H9 (cell line): ENCODE measurements around the gene DES. TPM values are rescaled to one million over a fixed set of nuclear protein-coding genes. Genes with fewer than 3 reads are reported as not detected.

Experiments used
- DNase-seq: peaks from one replicate; pipeline ENCODE4 v3.0.0-alpha.2; 2017
- H2AFZ ChIP-seq: one replicate; pipeline ENCODE4 v1.6.1; 2013; ENCODE audit warnings: mild to moderate bottlenecking, low read length, control low read depth, moderate library complexity
- H2AK5ac ChIP-seq: 2 replicates; pipeline ENCODE4 v1.6.1; 2013; ENCODE audit warnings: low read length, control low read depth, mixed read lengths; ENCODE audit not compliant: insufficient read length
- H2BK120ac ChIP-seq: one replicate; pipeline ENCODE4 v1.6.1; 2013; ENCODE audit warnings: low read depth, mild to moderate bottlenecking, low read length, control low read depth, inconsistent platforms; ENCODE audit not compliant: poor library complexity, severe bottlenecking
- H2BK12ac ChIP-seq: 2 replicates; pipeline ENCODE4 v1.6.1; 2013; ENCODE audit warnings: low read length, control low read depth, mixed read lengths, low read depth; ENCODE audit not compliant: insufficient read length
- H2BK15ac ChIP-seq: 2 replicates; pipeline ENCODE4 v1.6.1; 2013; ENCODE audit warnings: low read depth, low read length, control low read depth
- H2BK20ac ChIP-seq: one replicate; pipeline ENCODE4 v1.6.1; 2013; ENCODE audit warnings: low read depth, mild to moderate bottlenecking, low read length, control low read depth, inconsistent platforms; ENCODE audit not compliant: poor library complexity, severe bottlenecking
- H2BK5ac ChIP-seq: 2 replicates; pipeline ENCODE4 v1.6.1; 2013; ENCODE audit warnings: low read length, control low read depth, mixed read lengths; ENCODE audit not compliant: insufficient read length
- H3K14ac ChIP-seq: 2 replicates; pipeline ENCODE4 v1.6.1; 2013; ENCODE audit warnings: low read length, control low read depth; ENCODE audit not compliant: insufficient read depth
- H3K18ac ChIP-seq: 2 replicates; pipeline ENCODE4 v1.6.1; 2013; ENCODE audit warnings: low read depth, mild to moderate bottlenecking, mixed read lengths, low read length, control low read depth; ENCODE audit not compliant: insufficient read length
- H3K23ac ChIP-seq: 2 replicates; pipeline ENCODE4 v1.6.1; 2013; ENCODE audit warnings: low read length, control low read depth, mixed read lengths, low read depth; ENCODE audit not compliant: insufficient read length
- H3K23me2 ChIP-seq: 2 replicates; pipeline ENCODE4 v1.6.1; 2013; ENCODE audit warnings: low read depth, mild to moderate bottlenecking, mixed read lengths, low read length, control low read depth; ENCODE audit not compliant: insufficient read length, poor library complexity, severe bottlenecking
- H3K27ac ChIP-seq: 2 replicates; pipeline ENCODE4 v1.5.1; 2013; ENCODE audit warnings: low read length, control low read depth, mixed read lengths, low read depth; ENCODE audit not compliant: insufficient read length
- H3K27me3 ChIP-seq: 2 replicates; pipeline ENCODE4 v1.6.1; 2013; ENCODE audit warnings: low read length, control low read depth, inconsistent platforms; ENCODE audit not compliant: insufficient read depth
- H3K4ac ChIP-seq: 2 replicates; pipeline ENCODE4 v1.6.1; 2013; ENCODE audit warnings: low read depth, mild to moderate bottlenecking, control low read depth, inconsistent platforms, low read length, moderate library complexity
- H3K4me1 ChIP-seq: 2 replicates; pipeline ENCODE4 v1.6.1; 2013; ENCODE audit warnings: low read length, control low read depth, inconsistent platforms; ENCODE audit not compliant: insufficient read depth
- H3K4me2 ChIP-seq: 2 replicates; pipeline ENCODE4 v1.6.1; 2013; ENCODE audit warnings: low read length, control low read depth, mixed read lengths; ENCODE audit not compliant: insufficient read length, insufficient read depth
- H3K56ac ChIP-seq: 2 replicates; pipeline ENCODE4 v1.6.1; 2013; ENCODE audit warnings: low read depth, mild to moderate bottlenecking, mixed read lengths, low read length, control low read depth; ENCODE audit not compliant: insufficient read length
- H3K79me1 ChIP-seq: 2 replicates; pipeline ENCODE4 v1.6.1; 2013; ENCODE audit warnings: low read depth, mild to moderate bottlenecking, moderate library complexity, low read length, control low read depth, inconsistent platforms; ENCODE audit not compliant: insufficient read depth, poor library complexity, severe bottlenecking
- H3K79me2 ChIP-seq: 2 replicates; pipeline ENCODE4 v1.6.1; 2013; ENCODE audit warnings: low read length, control low read depth, inconsistent platforms; ENCODE audit not compliant: insufficient read depth
- H3K9ac ChIP-seq: 2 replicates; pipeline ENCODE4 v1.6.1; 2013; ENCODE audit warnings: low read length, control low read depth, mixed read lengths; ENCODE audit not compliant: insufficient read length; ENCODE audit errors: extremely low read depth
- H3K9me3 ChIP-seq: one replicate; pipeline ENCODE4 v1.6.1; 2013; ENCODE audit warnings: low read depth, low read length, inconsistent platforms; ENCODE audit not compliant: control insufficient read depth
- H3T11ph ChIP-seq: one replicate; pipeline ENCODE4 v1.6.1; 2013; ENCODE audit warnings: mild to moderate bottlenecking, low read length, control low read depth, inconsistent platforms
- H4K20me1 ChIP-seq: one replicate; pipeline ENCODE4 v1.6.1; 2013; ENCODE audit not compliant: control insufficient read depth, insufficient read length, insufficient read depth
- H4K5ac ChIP-seq: 2 replicates; pipeline ENCODE4 v1.6.1; 2013; ENCODE audit warnings: low read depth, mild to moderate bottlenecking, mixed read lengths, low read length, control low read depth; ENCODE audit not compliant: insufficient read length
- H4K8ac ChIP-seq: replicated peaks from 2 replicates; pipeline ENCODE4 v1.6.1; 2013; ENCODE audit warnings: low read length, control low read depth, mixed read lengths, low read depth; ENCODE audit not compliant: insufficient read length
- H4K91ac ChIP-seq: 2 replicates; pipeline ENCODE4 v1.6.1; 2013; ENCODE audit warnings: low read depth, mild to moderate bottlenecking, moderate library complexity, mixed read lengths, low read length, control low read depth; ENCODE audit not compliant: insufficient read length
- H3K27ac Mint-ChIP-seq, 3 experiments: 2 replicates in 2 of 3; 3 replicates in 1 of 3; pipeline ENCODE4 v1.8.0; 2020 to 2021; ENCODE audit warnings: mixed read lengths in 3 of 3, mild to moderate bottlenecking in 1 of 3, moderate library complexity in 1 of 3
- H3K27me3 Mint-ChIP-seq: 2 replicates; pipeline ENCODE4 v1.8.0; 2021; ENCODE audit warnings: low read depth, mild to moderate bottlenecking, moderate library complexity, mixed read lengths
- H3K36me3 Mint-ChIP-seq, 3 experiments: 2 replicates in 2 of 3; 3 replicates in 1 of 3; pipeline ENCODE4 v1.8.0; 2020 to 2021; ENCODE audit warnings: low read depth in 3 of 3, mixed read lengths in 3 of 3; ENCODE audit not compliant: insufficient read depth in 1 of 3
- H3K4me1 Mint-ChIP-seq, 2 experiments: 2 replicates each; pipeline ENCODE4 v1.8.0; 2020; ENCODE audit warnings: mixed read lengths in 2 of 2
- H3K4me3 Mint-ChIP-seq, 2 experiments: 2 replicates in 1 of 2; 3 replicates in 1 of 2; pipeline ENCODE4 v1.8.0; 2020 to 2021; ENCODE audit warnings: mild to moderate bottlenecking in 2 of 2, mixed read lengths in 2 of 2, moderate library complexity in 1 of 2
- H3K9me3 Mint-ChIP-seq, 2 experiments: 2 replicates in 1 of 2; 3 replicates in 1 of 2; pipeline ENCODE4 v1.8.0; 2020; ENCODE audit warnings: mild to moderate bottlenecking in 2 of 2, mixed read lengths in 2 of 2, moderate library complexity in 1 of 2
- CTCF ChIP-seq: fragments of 200-600 bp; sonication (generic); conservative IDR thresholded peaks from 3 replicates; pipeline ENCODE4 v1.8.0; 2021; ENCODE audit warnings: antibody characterized with exemption, mild to moderate bottlenecking
- WGBS: extraction: QIAGEN DNeasy Blood & Tissue Kit; methylation state at CpG from one replicate; pipeline ENCODE4 v1.1.7; 2013; ENCODE audit warnings: missing lambda C conversion rate, low lambda C conversion rate, mixed read lengths; ENCODE audit not compliant: insufficient read length; ENCODE audit errors: extremely low coverage; 5-methylcytosine and 5-hydroxymethylcytosine counted together
- total RNA-seq: library from RNA; stranded (reverse); gene quantifications from 2 replicates; pipeline ENCODE4 v1.2.1, GENCODE V29; 2021

DES gene
- total RNA-seq, 1 experiment from 2014 or later = 4.6 TPM

GRCh38 chr2:219401606-219402005, 16.6 kb upstream of the DES start:
- H3K4ac ChIP-seq = no peak overlapping the region
- H3K14ac ChIP-seq = no peak overlapping the region
- H2AFZ ChIP-seq = no peak overlapping the region
- Mint-ChIP-seq H3K4me1 (peaks cover 33 to 45% of the 10 kb centered on the region in 2 experiments), H3K4me3 (no peak overlapping the region), H3K9me3 (no peaks in the 10 kb centered on the region; a peak in 1 of 5 replicates), H3K27me3 (peaks cover 5% of the 10 kb centered on the region), H3K27ac (no peak overlapping the region), H3K36me3 (no peaks in the 10 kb centered on the region)
- no peak overlapping the region for H3K18ac ChIP-seq
- H3K9me3 ChIP-seq = no peaks in the 10 kb centered on the region
- no peak for DNase-seq
- H4K8ac ChIP-seq = no peak overlapping the region
- no peak overlapping the region for H3T11ph ChIP-seq
- H2BK5ac ChIP-seq = no peak overlapping the region
- no peak overlapping the region for H2BK12ac ChIP-seq
- H3K4me2 ChIP-seq = no peak overlapping the region
- no CpG with 5 or more reads among the region's 8 CpGs for WGBS
- no peak overlapping the region for H2AK5ac ChIP-seq
- no peaks in the 10 kb centered on the region for H3K79me1 ChIP-seq
- no peaks in the 10 kb centered on the region for H3K79me2 ChIP-seq
- no peak overlapping the region for H2BK20ac ChIP-seq
- H3K23ac ChIP-seq = no peak overlapping the region
- H2BK15ac ChIP-seq = no peak overlapping the region
- H2BK120ac ChIP-seq = no peak overlapping the region
- no peak overlapping the region for H3K27ac ChIP-seq
- no peaks in the 10 kb centered on the region for H3K23me2 ChIP-seq
- TF ChIP-seq CTCF = no peak
- H3K4me1 ChIP-seq = no peaks in the 10 kb centered on the region
- no peak overlapping the region for H4K91ac ChIP-seq
- H3K9ac ChIP-seq = no peak overlapping the region
- no peak overlapping the region for H4K5ac ChIP-seq
- H3K27me3 ChIP-seq = no peaks in the 10 kb centered on the region
- H4K20me1 ChIP-seq = no peaks in the 10 kb centered on the region
- no peak overlapping the region for H3K56ac ChIP-seq
